ACHN (cell line): ENCODE data around the gene NBAS.
"Not testable (repeated sequence)": the region's sequence is repeated elsewhere in the genome, so short reads cannot be mapped to it uniquely, and the experiment has no call there.

ENCODE experiments used
- DNase-seq: peaks from one replicate; pipeline ENCODE4 v3.0.0-alpha.2; 2015
- in situ Hi-C: cut with HindIII; loops from 2 replicates; pipeline ENCODE4 v1.10.0; 2017; ENCODE audit warnings: low sequenced_read_pairs, low pct_ligation_motif_present, low pct_unique_long_range_greater_than_20kb

The NBAS gene

GRCh38 chr2:15359716-15360531 lies 201.2 kb downstream of the NBAS start:
- in situ Hi-C loops, result no loop called here

GRCh38 chr2:15357922-15358321 lies 203.2 kb downstream of the NBAS start:
- DNase-seq, result no peak
- in situ Hi-C loops, result no loop called here

More at GRCh38 chr2:15359716-15360531, 201.2 kb downstream of the NBAS start:
- no peak for DNase-seq

GRCh38 chr2:15357186-15357585 lies 203.9 kb downstream of the NBAS start:
- in situ Hi-C loops, result no loop called here
- DNase-seq, result no peak

- no peak for DNase-seq
- in situ Hi-C loops, result no loop called here
Measured at GRCh38 chr2:15355386-15355785, 205.7 kb downstream of the NBAS start.

- in situ Hi-C loops, result no loop called here
- no peak for DNase-seq
Measured at GRCh38 chr2:15354596-15355366, 206.4 kb downstream of the NBAS start.

- in situ Hi-C loops, result no loop called here
- no peak for DNase-seq
Measured at GRCh38 chr2:15352363-15352762, 208.8 kb downstream of the NBAS start.

GRCh38 chr2:15348636-15349035 lies 212.5 kb downstream of the NBAS start:
- no peak for DNase-seq
- in situ Hi-C loops, result no loop called here

GRCh38 chr2:15348045-15348444 lies 213.1 kb downstream of the NBAS start:
- DNase-seq, result no peak
- in situ Hi-C loops, result no loop called here

GRCh38 chr2:15346624-15347023 lies 214.5 kb downstream of the NBAS start:
- in situ Hi-C loops, result no loop called here
- no peak for DNase-seq

- in situ Hi-C loops, result no loop called here
- DNase-seq, result no peak
Measured at GRCh38 chr2:15337996-15338666, 223.0 kb downstream of the NBAS start.

- DNase-seq, result no peak
- in situ Hi-C loops, result no loop called here
Measured at GRCh38 chr2:15334644-15335326, 226.3 kb downstream of the NBAS start.

GRCh38 chr2:15331787-15332186 lies 229.3 kb downstream of the NBAS start:
- in situ Hi-C loops, result no loop called here
- no peak for DNase-seq

- in situ Hi-C loops, result no loop called here
- no peak for DNase-seq
Measured at GRCh38 chr2:15325296-15325695, 235.8 kb downstream of the NBAS start.

- in situ Hi-C loops, result no loop called here
- no peak for DNase-seq
Measured at GRCh38 chr2:15323227-15323626, 237.9 kb downstream of the NBAS start.

- in situ Hi-C loops, DNase-seq: not testable (repeated sequence)
Measured at GRCh38 chr2:15321481-15321880, 239.7 kb downstream of the NBAS start.

GRCh38 chr2:15316370-15316814 lies 244.7 kb downstream of the NBAS start:
- in situ Hi-C loops, result no loop called here
- DNase-seq, result no peak

GRCh38 chr2:15315411-15315810 lies 245.7 kb downstream of the NBAS start:
- in situ Hi-C loops, result no loop called here
- no peak for DNase-seq

GRCh38 chr2:15313657-15314056 lies 247.5 kb downstream of the NBAS start:
- in situ Hi-C loops, result no loop called here
- no peak for DNase-seq

- no peak for DNase-seq
- in situ Hi-C loops, result no loop called here
Measured at GRCh38 chr2:15311926-15312325, 249.2 kb downstream of the NBAS start.
